OCI-LY3 (cell line): ENCODE results near the gene IQCM.

ENCODE experiments used
- CTCF ChIP-seq: fragments of 200-600, 300-600 bp; sonication (generic); IDR thresholded peaks from 2 replicates; pipeline ENCODE4 v1.5.1; 2014; ENCODE audit warnings: antibody characterized with exemption, low read length, low read depth
- EZH2phosphoT487 ChIP-seq: fragments of 200-600 bp; shearing (Covaris generic); IDR thresholded peaks from 2 replicates; pipeline ENCODE4 v1.6.1; 2018; ENCODE audit warnings: antibody characterized with exemption, mixed run types, low read depth

GRCh38 chr4:149534779-149535178 is 280.9 kb downstream of the IQCM start:
- TF ChIP-seq CTCF (no peak), EZH2phosphoT487 (no peak)
